DMS153 treated with DMSO at 0.1 percent for 48 hours (cell line): ENCODE results near the gene MANEA.
"Not testable (repeated sequence)": the region's sequence is repeated elsewhere in the genome, so short reads cannot be mapped to it uniquely, and the experiment has no call there.

Experiments
- DNase-seq: peaks from one replicate; lab custom pipeline; 2025; ENCODE audit not compliant: unreplicated experiment; lab: John Stamatoyannopoulos, UW

MANEA gene

GRCh38 chr6:95577304-95578105, at the start of gene MANEA:
MANEA (plus strand) TSS chr6:95577535; CDS start chr6:95586440, 8,905 bp downstream.
- DNase-seq, result peak; percentile 83

GRCh38 chr6:95529762-95530161, 47.6 kb upstream of the MANEA start:
- no peak for DNase-seq

- no peak for DNase-seq
Observed at GRCh38 chr6:95530176-95530819, 47.0 kb upstream of the MANEA start.

GRCh38 chr6:95543798-95544197, 33.5 kb upstream of the MANEA start:
- DNase-seq, result no peak

GRCh38 chr6:95544517-95545225, 32.7 kb upstream of the MANEA start:
- no peak for DNase-seq

- DNase-seq, result no peak
Observed at GRCh38 chr6:95545226-95545625, 32.1 kb upstream of the MANEA start.

GRCh38 chr6:95545686-95546085, 31.6 kb upstream of the MANEA start:
- DNase-seq, result no peak

- DNase-seq, result no peak
Observed at GRCh38 chr6:95546148-95546547, 31.2 kb upstream of the MANEA start.

- no peak for DNase-seq
Observed at GRCh38 chr6:95547043-95547442, 30.3 kb upstream of the MANEA start.

- no peak for DNase-seq
Observed at GRCh38 chr6:95548188-95548786, 29.0 kb upstream of the MANEA start.

GRCh38 chr6:95551678-95552324, 25.5 kb upstream of the MANEA start:
- DNase-seq, result no peak

GRCh38 chr6:95553880-95554279, 23.5 kb upstream of the MANEA start:
- no peak for DNase-seq

- DNase-seq, result not testable (repeated sequence)
Observed at GRCh38 chr6:95560956-95561355, 16.4 kb upstream of the MANEA start.

GRCh38 chr6:95569560-95569959, 7.8 kb upstream of the MANEA start:
- no peak for DNase-seq

- no peak for DNase-seq
Observed at GRCh38 chr6:95572098-95572497, 5.2 kb upstream of the MANEA start.

- no peak for DNase-seq
Observed at GRCh38 chr6:95574811-95575210, 2.5 kb upstream of the MANEA start.

- peak; percentile 17 for DNase-seq
Observed at GRCh38 chr6:95576218-95576997, 927 bp upstream of the MANEA start.

GRCh38 chr6:95576998-95577303, 384 bp upstream of the MANEA start:
- no peak for DNase-seq

GRCh38 chr6:95578106-95578410, 723 bp downstream of the MANEA start:
- no peak for DNase-seq

GRCh38 chr6:95581073-95581472, 3.7 kb downstream of the MANEA start:
- no peak for DNase-seq

GRCh38 chr6:95584226-95584625, 6.9 kb downstream of the MANEA start:
- not testable (repeated sequence) for DNase-seq
